GM18951 (cell line): ENCODE measurements around the gene MVP.
"Not testable (repeated sequence)": the region's sequence is repeated elsewhere in the genome, so short reads cannot be mapped to it uniquely, and the experiment has no call there.

Source experiments
- POLR2A ChIP-seq: IDR thresholded peaks from 4 replicates; pipeline ENCODE4 v1.6.1; 2011; ENCODE audit warnings: mild to moderate bottlenecking; ENCODE audit not compliant: insufficient read length, insufficient read depth; ENCODE audit errors: extremely low read depth
- in situ Hi-C: fragments of 300-500 bp; cut with MboI; formaldehyde crosslinking; loops from one replicate; pipeline ENCODE4 v1.12.0; 2022; ENCODE audit warnings: low sequenced_read_pairs, mixed read lengths, inconsistent platforms; ENCODE audit not compliant: unreplicated experiment

The MVP gene

GRCh38 chr16:29815793-29816693 is 4.2 kb upstream of the MVP start, which contains the start of gene PAGR1:
PAGR1 (plus strand) TSS chr16:29816152; CDS start chr16:29816526, 374 bp downstream.
- in situ Hi-C loops: no loop called here
- TF ChIP-seq POLR2A: peak; percentile 86

DNA sequence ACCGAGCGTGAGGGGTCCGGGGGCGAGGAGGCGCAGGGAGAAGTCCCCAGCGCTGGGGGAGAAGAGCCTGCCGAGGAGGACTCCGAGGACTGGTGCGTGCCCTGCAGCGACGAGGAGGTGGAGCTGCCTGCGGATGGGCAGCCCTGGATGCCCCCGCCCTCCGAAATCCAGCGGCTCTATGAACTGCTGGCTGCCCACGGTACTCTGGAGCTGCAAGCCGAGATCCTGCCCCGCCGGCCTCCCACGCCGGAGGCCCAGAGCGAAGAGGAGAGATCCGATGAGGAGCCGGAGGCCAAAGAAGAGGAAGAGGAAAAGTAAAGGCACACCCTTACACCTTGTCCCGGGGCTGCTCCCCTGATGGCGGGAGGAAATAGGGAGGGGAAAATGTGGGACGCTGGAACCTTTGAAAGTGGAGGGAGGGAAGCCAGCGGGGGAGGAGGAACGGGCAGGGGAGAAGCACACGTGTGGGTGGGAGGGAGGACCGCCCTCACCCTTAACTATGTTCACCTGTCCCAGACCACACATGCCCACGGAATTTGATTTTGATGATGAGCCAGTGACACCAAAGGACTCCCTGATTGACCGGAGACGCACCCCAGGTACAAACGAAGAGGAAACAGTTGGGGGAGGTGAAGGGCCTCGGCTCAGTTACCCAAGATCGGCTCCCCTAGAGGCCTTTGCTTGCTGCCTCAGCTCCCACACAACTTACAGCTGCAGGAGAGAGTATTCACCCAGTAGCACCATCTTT is 3.4 kb upstream of the MVP start:
- in situ Hi-C loops: no loop called here

GRCh38 chr16:29818082-29818481 is 2.2 kb upstream of the MVP start:
- no peak for TF ChIP-seq POLR2A
- in situ Hi-C loops: no loop called here

More for the DNA sequence above, 3.4 kb upstream of the MVP start:
- no peak for TF ChIP-seq POLR2A

GRCh38 chr16:29819506-29819905 is 756 bp upstream of the MVP start:
- in situ Hi-C loops: no loop called here
- no peak for TF ChIP-seq POLR2A

DNA sequence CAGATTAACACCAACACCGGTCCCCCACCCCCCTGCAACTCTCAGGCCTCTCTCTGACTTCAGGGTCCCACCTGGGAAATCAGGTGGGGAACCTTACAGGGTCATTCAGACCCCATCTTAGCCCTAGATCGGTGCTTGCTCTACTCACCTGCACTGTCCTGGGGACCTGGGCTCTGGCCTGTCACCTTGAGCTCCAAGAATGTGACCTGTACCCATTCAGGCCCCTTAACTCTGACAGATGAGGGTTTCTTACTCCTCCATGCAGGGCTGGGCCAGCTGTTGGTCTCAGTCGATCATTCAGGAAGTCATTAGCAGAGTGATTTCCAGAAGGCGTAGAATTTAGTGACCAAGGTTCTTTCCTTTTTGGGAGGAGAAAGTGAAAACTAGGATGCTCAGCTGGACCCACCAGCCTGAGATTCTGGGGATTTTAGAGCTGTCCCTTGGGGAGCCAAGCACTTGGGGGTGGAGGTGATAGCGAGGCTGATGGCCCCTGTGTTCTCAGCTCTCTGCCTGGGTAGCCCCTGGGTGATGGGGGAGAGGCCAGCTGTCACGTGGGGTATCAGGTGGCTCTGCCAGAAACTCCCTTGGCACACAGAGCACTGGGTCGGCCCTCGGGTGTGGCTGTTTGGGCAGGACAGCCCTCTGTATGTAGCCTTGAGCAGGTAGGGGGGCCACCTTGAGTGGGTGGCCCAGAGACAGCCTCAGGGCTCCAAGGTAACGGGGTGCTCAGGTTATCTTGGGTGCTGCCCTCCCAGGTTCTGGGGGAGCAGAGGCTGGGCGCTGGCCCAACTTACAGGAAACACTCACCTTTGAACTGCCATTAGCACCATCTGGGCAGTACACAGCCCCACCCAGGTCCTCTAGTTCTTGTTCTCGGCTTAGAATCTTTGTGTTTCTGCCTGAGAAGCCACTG is 724 bp downstream of the MVP start:
- peak; percentile 74 for TF ChIP-seq POLR2A
- in situ Hi-C loops: no loop called here

DNA sequence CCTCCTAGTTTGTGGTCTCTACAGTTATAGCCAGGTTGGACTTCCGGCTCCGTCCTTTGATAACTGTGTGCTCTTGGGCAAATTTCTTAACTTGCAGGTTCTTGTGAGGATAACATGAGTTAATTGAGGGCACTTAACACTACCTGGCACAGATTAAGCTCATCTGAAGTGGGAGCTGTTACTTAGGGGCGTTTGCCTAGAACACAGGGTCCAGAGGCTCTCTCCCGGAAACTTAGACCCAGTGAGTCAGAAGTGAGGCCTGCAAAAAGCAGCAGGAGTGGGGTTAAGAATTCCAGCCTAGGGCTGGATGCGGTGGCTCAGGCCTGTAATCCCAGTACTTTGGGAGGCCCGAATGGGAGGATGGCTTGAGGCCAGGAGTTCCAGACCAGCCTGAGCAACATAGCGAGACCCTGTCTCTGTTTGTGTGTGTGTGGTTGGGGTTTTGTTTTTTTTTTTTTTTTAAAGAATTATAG is 1.4 kb downstream of the MVP start:
- in situ Hi-C loops: no loop called here
- no peak for TF ChIP-seq POLR2A

- no peak for TF ChIP-seq POLR2A
- in situ Hi-C loops: no loop called here
Measured at GRCh38 chr16:29824589-29825144, 4.4 kb downstream of the MVP start.

GRCh38 chr16:29825145-29826044 is 5.1 kb downstream of the MVP start:
- no peak for TF ChIP-seq POLR2A
- in situ Hi-C loops: no loop called here

- in situ Hi-C loops: no loop called here
- TF ChIP-seq POLR2A: no peak
Measured at GRCh38 chr16:29826342-29826695, 6.1 kb downstream of the MVP start.

DNA sequence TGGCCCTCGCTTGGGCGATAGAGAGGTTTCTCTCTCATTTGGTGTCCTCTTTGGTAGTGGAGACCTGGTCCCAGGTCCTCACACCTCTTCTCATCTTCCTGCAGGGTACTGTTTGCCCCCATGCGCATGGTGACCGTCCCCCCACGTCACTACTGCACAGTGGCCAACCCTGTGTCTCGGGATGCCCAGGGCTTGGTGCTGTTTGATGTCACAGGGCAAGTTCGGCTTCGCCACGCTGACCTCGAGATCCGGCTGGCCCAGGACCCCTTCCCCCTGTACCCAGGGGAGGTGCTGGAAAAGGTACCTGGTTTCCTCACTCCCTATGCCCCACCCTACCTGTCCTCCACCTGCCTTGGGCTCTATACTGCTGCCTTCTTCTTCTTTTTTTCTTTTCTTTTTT is 10.5 kb downstream of the MVP start:
- no peak for TF ChIP-seq POLR2A
- in situ Hi-C loops: no loop called here

GRCh38 chr16:29831490-29831889 is 11.2 kb downstream of the MVP start:
- no peak for TF ChIP-seq POLR2A
- in situ Hi-C loops: no loop called here

GRCh38 chr16:29833219-29833618 is 13.0 kb downstream of the MVP start:
- in situ Hi-C loops: not testable (repeated sequence)
